Measurements from ENCODE around the gene NBEA. TPM values are rescaled to one million over a fixed set of nuclear protein-coding genes. Genes with fewer than 3 reads are reported as not detected.

The NBEA gene
- total RNA-seq, 1 donor from 2014 or later = 29.7 TPM

DNA sequence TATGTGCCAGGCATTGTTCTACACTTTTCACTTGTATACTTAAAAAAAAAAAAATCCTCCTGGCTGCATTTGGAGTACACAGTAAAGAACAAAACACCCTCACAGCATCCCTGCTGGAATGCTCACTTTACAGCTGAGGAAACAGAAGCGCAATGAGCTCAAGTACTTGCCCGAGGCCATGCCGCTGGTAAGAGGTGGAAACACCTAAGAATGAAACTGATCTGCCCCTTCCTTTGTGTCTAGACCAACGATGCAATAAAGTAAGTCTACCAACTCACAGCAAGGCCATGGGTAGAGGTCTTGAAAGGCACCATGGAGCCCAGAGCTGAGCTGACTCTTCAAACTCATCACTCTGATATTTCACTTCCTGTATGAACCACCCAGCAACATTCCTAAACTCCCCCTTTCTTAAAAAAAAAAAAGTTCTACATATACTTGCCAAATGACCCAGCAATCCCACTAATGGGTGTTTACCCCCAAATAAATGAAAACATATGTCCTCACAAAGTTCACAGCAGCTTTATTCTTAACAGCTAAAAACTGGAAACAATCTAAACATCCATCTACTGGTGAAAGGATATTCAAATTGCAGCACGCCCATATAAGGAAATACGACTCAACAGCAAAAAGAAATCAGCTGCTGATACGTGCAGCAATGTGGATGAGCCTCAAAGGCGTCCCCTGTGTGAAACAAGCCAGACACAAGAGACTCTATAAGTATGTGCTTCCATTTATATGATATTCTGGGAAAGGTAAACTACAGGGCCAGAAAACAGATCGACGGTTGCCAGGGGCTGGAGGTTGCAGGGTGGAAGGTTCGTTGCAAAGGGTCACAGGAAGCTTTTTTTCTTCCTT is 771.1 kb downstream of the NBEA start:
- peak; percentile 96 for DNase-seq

DNA sequence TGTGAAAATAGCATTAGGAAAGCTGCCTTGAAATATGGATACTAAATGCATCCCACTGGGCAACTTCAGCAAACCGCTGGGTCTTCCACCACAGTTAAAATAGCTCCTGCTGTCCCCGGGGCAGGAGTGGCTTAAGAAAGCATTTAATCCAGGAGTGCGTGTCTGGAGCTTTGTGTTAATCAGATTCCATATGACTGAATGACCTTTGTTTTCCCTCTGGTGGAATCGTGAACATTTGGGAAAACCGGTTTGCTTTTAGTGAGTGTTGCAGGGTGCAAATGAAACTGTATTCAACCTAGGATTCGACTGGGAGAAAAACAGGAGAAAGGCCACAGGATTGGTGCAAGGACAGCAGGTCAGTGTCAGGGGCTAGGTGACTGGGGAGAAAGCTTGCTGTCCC is 772.1 kb downstream of the NBEA start:
- DNase-seq = peak; percentile 33

DNA sequence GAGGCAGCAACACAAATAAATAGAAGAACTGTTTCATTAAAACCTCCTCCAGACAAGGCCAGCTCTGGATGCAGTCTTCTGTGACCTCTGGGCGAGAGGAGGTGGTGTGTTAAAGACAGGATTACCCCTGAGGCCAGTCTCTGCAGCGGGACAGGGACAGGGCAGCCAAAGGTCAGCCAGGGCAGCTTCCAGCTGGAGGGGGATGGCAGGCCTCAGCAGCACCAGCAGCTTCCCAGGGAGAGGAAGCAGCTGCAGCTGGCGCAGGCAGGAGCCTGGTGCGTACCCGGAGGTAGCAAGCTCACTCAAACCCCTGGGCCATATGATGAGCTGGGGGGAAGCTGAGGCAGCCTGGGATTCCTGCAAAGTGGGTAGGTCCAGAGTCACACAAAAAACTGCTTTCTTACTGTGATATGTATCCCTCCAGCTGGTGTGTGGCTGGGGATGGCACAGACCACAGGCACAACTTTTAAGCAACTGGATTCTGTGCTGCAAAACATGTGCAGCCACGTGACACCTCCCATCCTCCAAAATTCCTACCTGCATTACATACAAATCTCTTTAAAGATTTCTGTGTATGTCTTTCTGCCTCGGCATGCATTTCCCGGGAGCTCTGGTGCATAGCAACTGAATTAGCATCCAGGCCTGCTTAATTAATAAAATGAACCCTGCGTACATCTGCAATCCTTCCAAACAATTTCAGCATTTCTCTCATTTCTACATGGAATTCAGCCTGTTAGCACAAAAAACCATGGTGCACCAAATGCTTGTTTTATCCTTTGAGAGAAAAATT is 772.7 kb downstream of the NBEA start:
- DNase-seq = peak; percentile 36

DNA sequence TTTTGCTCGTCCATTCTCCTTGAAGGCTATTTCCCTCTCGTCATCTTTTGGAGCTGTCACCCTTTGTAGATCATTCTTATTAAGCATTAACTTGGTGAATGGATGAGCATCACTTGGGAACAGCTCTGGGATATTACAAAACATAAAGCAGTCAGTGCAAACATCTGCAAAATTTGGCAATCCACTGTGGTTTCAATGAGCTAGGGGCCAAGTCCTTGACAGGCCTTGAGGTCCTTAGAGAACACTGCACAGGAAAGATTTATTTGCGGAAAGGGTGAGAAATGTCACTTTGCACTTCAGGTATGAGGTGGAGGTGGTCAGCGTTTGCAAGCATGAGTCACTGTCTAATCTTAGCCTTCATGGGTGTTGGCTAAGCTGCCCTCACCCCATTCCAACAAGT is 774.1 kb downstream of the NBEA start:
- DNase-seq = peak; percentile 86

DNA sequence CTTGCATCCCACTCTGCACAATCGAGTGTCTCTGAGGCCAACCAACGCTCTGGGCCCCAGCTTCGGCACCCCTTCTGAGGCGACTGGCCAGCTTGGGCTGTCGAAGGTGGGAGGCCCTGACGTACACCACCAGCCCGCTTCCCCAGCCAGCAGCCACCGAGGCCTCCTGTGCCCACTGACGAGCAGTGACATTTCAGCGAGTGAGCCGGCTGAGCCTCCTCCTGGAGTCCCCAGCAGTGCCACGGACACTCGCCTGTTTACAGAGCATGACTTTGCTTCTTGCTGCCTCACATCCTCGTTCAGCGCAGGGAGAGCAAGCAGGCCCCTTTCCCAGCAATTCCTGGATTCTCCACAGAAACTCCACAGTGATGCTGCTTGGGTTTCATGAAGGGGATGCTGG is 774.7 kb downstream of the NBEA start:
- DNase-seq = peak; percentile 12

DNA sequence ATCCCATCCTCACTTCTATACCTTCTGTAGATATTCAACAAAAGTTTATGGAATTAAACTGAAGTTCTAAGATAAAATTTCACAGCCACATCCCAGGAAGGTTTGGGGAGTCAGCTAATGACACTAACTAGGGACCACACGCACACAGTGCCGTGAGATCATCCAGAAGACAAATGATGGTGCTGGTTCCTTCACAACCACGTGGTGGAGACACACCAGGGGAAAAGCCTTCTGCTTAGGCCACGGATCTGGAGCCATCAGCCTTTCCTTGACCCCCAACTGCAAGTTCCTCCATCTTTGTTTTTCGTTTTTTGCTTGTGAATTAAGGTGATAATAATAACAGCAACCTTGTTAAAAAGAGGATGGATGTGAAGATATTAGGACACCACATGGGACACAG is 776.0 kb downstream of the NBEA start:
- DNase-seq = no peak

DNA sequence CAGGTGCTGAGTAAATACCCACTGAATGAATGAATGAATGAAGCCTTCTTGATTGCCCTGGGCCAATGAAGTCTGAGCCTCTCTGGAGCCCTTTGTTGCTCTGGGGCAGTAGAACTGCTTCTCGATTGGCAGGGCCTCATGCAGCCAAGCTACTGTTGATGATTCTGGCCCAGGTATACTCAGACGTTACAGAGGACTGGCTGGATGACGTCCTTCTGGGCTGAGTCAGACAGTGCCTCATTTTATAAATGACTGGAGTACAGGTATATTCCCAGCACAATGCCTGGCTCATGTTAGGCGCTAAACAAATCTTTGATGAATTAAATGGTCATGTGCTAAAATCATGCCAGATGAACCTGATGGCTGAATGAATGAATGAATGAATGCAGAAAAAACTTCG is 778.2 kb downstream of the NBEA start:
- DNase-seq = no peak

DNA sequence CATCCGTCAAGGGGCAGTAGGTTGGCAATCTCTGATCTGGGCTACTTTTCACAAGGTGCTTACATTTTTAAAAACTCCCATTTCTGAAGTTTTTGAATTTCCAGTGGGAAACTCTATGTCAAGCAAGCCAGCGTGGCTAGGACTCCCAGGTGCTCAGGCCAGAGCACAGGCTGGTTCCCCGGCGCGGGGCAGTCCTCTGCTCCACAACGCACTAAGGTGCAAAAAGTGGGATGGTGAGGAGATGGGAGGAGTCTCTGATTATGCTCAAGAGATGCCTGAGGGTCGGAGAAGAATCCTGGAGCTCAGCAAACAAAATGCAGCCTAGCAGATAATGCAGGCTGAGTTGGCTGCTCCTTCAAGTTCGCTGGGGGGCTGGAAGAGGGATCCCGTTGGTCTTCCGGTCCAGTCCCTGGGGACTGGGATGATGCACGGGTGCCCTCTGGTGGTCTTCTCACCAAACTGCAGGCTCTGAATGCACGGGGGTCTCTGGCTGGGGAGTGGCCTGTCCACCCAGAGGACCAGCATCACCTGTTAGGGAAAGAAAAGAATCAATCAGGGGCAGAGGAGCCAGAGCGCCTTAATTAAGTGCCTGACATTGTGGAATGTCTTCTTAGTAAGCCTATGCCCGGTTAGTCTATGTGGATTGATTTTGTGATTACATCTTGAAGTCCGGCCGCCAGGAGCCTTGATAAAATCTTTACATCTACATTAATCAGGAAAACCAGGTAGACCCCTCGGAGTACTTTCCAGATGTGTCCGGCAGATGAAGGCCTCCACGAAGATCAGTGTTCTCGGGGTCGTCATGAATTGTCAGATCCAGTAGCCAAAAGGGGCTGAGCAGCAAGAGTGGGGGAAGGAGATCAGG is 778.9 kb downstream of the NBEA start:
- DNase-seq = peak; percentile 28

Small RNAs within 50 kb of the gene (small RNA-seq; reads per million reads assigned to genes)
- gene RF00017 (ENCODE audit: low replicate concordance) = not detected

Data from skin of body (tissue), 3 donors.